Keratinocyte (primary cell): ENCODE measurements around the gene CLNK. TPM values are rescaled to one million over a fixed set of nuclear protein-coding genes. Genes with fewer than 3 reads are reported as not detected.

Experiments used
- DNase-seq: peaks from one replicate; pipeline ENCODE4 v3.0.0-alpha.2; 2011; ENCODE audit warnings: low read depth, missing footprints, low spot score
- FAIRE-seq: peaks from 2 replicates; lab custom pipeline; 2011; peaks lifted over from hg19 to GRCh38; lab: Jason Lieb, UNC
- H2AFZ ChIP-seq: 2 replicates; pipeline ENCODE4 v1.6.0; 2012; ENCODE audit warnings: low read length, control low read depth, inconsistent platforms; ENCODE audit not compliant: control insufficient read depth
- H3K27ac ChIP-seq: 2 replicates; pipeline ENCODE4 v1.5.1; 2011; ENCODE audit warnings: low read length; ENCODE audit not compliant: control insufficient read depth, insufficient read depth
- H3K27me3 ChIP-seq: 3 replicates; pipeline ENCODE4 v1.6.0; 2011; ENCODE audit warnings: low read length; ENCODE audit not compliant: control insufficient read depth, insufficient read depth; ENCODE audit errors: extremely low read depth
- H3K36me3 ChIP-seq, 2 experiments: 2 replicates in 1 of 2; 3 replicates in 1 of 2; pipeline ENCODE4 v1.5.1; 2011; ENCODE audit warnings: low read length in 2 of 2, mild to moderate bottlenecking in 1 of 2; ENCODE audit not compliant: control insufficient read depth in 2 of 2, insufficient read depth in 2 of 2; ENCODE audit errors: extremely low read depth in 1 of 2
- H3K4me1 ChIP-seq: 3 replicates; pipeline ENCODE4 v1.5.1; 2011; ENCODE audit warnings: low read length; ENCODE audit not compliant: control insufficient read depth, insufficient read depth; ENCODE audit errors: extremely low read depth
- H3K4me2 ChIP-seq: 3 replicates; pipeline ENCODE4 v1.6.0; 2011; ENCODE audit warnings: low read depth, low read length; ENCODE audit not compliant: control insufficient read depth, insufficient read depth; ENCODE audit errors: extremely low read depth
- H3K4me3 ChIP-seq, 3 experiments: fragments of 200-600 bp in 1 of 3; sonication (generic) in 1 of 3; 2 replicates in 2 of 3; 3 replicates in 1 of 3; pipeline ENCODE4 v1.5.1; 2011 to 2016; ENCODE audit warnings: low read length in 3 of 3, mild to moderate bottlenecking in 3 of 3, control low read depth in 2 of 3, inconsistent platforms in 1 of 3, low read depth in 1 of 3, mixed read lengths in 1 of 3, mixed run types in 1 of 3, moderate library complexity in 1 of 3; ENCODE audit not compliant: control insufficient read depth in 2 of 3, insufficient read depth in 2 of 3; ENCODE audit errors: extremely low read depth in 1 of 3
- H3K79me2 ChIP-seq: 2 replicates; pipeline ENCODE4 v1.6.0; 2012; ENCODE audit warnings: low read length; ENCODE audit not compliant: control insufficient read depth, insufficient read depth
- H3K9ac ChIP-seq: 3 replicates; pipeline ENCODE4 v1.6.0; 2011; ENCODE audit warnings: low read length; ENCODE audit not compliant: control insufficient read depth, insufficient read depth; ENCODE audit errors: extremely low read depth
- H3K9me1 ChIP-seq: 3 replicates; pipeline ENCODE4 v1.6.0; 2011; ENCODE audit warnings: low read length; ENCODE audit not compliant: control insufficient read depth, insufficient read depth; ENCODE audit errors: extremely low read depth
- H3K9me3 ChIP-seq: 2 replicates; pipeline ENCODE4 v1.5.1; 2012; ENCODE audit warnings: low read depth, low read length; ENCODE audit not compliant: control insufficient read depth
- H4K20me1 ChIP-seq: 3 replicates; pipeline ENCODE4 v1.6.0; 2011; ENCODE audit warnings: low read length; ENCODE audit not compliant: control insufficient read depth, insufficient read depth; ENCODE audit errors: extremely low read depth
- CTCF ChIP-seq, 3 experiments: IDR thresholded peaks in 1 of 3; conservative IDR thresholded peaks in 1 of 3; optimal IDR thresholded peaks in 1 of 3; 2 replicates in 2 of 3; 3 replicates in 1 of 3; pipeline versions ENCODE3 to v1.5.1; 2011; ENCODE audit warnings: low read length in 3 of 3, mild to moderate bottlenecking in 3 of 3, moderate library complexity in 2 of 3, control low read depth in 1 of 3, inconsistent platforms in 1 of 3; ENCODE audit not compliant: insufficient read depth in 2 of 3; ENCODE audit errors: extremely low read depth in 1 of 3
- EZH2 ChIP-seq: IDR thresholded peaks from one replicate; pipeline ENCODE4 v1.6.1; 2012; ENCODE audit warnings: inconsistent platforms, mild to moderate bottlenecking, low read length, moderate library complexity
- dilution Hi-C: fragments of 300-500 bp; cut with MboI; formaldehyde crosslinking; loops from one replicate; pipeline ENCODE4 v1.7.0; 2020; ENCODE audit warnings: low sequenced_read_pairs; ENCODE audit not compliant: extremely low pct_ligation_motif_present
- polyA plus RNA-seq, 5 experiments: library from polyadenylated mRNA; depleted of rRNA in 3 of 5; stranded (reverse) in 3 of 5; stranded (forward) in 1 of 5; unstranded in 1 of 5; fragments of >200 nt; gene quantifications; 1 replicate in 1 of 5; 2 replicates in 3 of 5; 3 replicates in 1 of 5; pipeline versions ENCODE4 v1.2.1 to v1.2.3, GENCODE V29; 2011 to 2012; ENCODE audit warnings: missing spikeins in 2 of 5, low read depth in 1 of 5, low replicate concordance in 1 of 5

CLNK gene
- polyA plus RNA-seq, 1 donor (not counting 4 experiments of a cell fraction or from before 2014, with no cell fraction given), result not detected

GRCh38 chr4:10682397-10682796, 2.2 kb downstream of the CLNK start:
- no peak for FAIRE-seq
- no peak overlapping the region for H3K4me3 ChIP-seq
- no peak overlapping the region for H3K27ac ChIP-seq
- H3K4me2 ChIP-seq, result no peak overlapping the region
- no peak overlapping the region for H3K9ac ChIP-seq
- H3K4me1 ChIP-seq, result no peaks in the 10 kb centered on the region
- H3K9me3 ChIP-seq, result no peaks in the 10 kb centered on the region
- DNase-seq, result no peak
- dilution Hi-C loops, result no loop called here
- no peaks in the 10 kb centered on the region for H3K36me3 ChIP-seq
- H3K79me2 ChIP-seq, result no peaks in the 10 kb centered on the region
- no peaks in the 10 kb centered on the region for H3K27me3 ChIP-seq
- H2AFZ ChIP-seq, result no peak overlapping the region
- no peak for TF ChIP-seq EZH2
- TF ChIP-seq CTCF (optimal IDR thresholded peaks at IDR 0.05 in 1 of 3, IDR thresholded peaks at IDR 0.05 in 1 of 3, conservative IDR thresholded peaks at IDR 0.05 in 1 of 3; ENCODE audit: extremely low read depth in 1 of 3, insufficient read depth in 2 of 3, low read length in 3 of 3), result no peak
- no peaks in the 10 kb centered on the region for H4K20me1 ChIP-seq
- no peaks in the 10 kb centered on the region for H3K9me1 ChIP-seq

- no peak overlapping the region for H3K27ac ChIP-seq
- no peak overlapping the region for H2AFZ ChIP-seq
- FAIRE-seq, result no peak
- H3K27me3 ChIP-seq, result no peaks in the 10 kb centered on the region
- no peaks in the 10 kb centered on the region for H4K20me1 ChIP-seq
- H3K36me3 ChIP-seq, result no peaks in the 10 kb centered on the region
- no peak overlapping the region for H3K4me3 ChIP-seq
- no peak overlapping the region for H3K9ac ChIP-seq
- TF ChIP-seq CTCF (optimal IDR thresholded peaks at IDR 0.05 in 1 of 3, IDR thresholded peaks at IDR 0.05 in 1 of 3, conservative IDR thresholded peaks at IDR 0.05 in 1 of 3; ENCODE audit: extremely low read depth in 1 of 3, insufficient read depth in 2 of 3, low read length in 3 of 3), result no peak
- TF ChIP-seq EZH2, result no peak
- no peak overlapping the region for H3K4me2 ChIP-seq
- dilution Hi-C loops, result no loop called here
- H3K4me1 ChIP-seq, result no peaks in the 10 kb centered on the region
- H3K79me2 ChIP-seq, result no peaks in the 10 kb centered on the region
- no peaks in the 10 kb centered on the region for H3K9me1 ChIP-seq
- H3K9me3 ChIP-seq, result no peaks in the 10 kb centered on the region
- DNase-seq, result no peak
Observed at GRCh38 chr4:10677796-10678497, 6.6 kb downstream of the CLNK start.
